Cardiac muscle cell (in vitro differentiated cells and primary cell): ENCODE measurements around the gene OAT. TPM values are rescaled to one million over a fixed set of nuclear protein-coding genes. Genes with fewer than 3 reads are reported as not detected.
A peak's percentile ranks its signal among the peaks of the same experiment; 100 is the strongest.

Experiments used
- DNase-seq, 2 donors: peaks; one replicate each; pipeline versions ENCODE4 v3.0.0 to v3.0.0-alpha.2; 2010 to 2017; ENCODE audit warnings: low read depth in 1 of 2, low spot score in 1 of 2
- H3K27ac ChIP-seq: fragments of 200-600 bp; sonication (generic); 2 replicates; pipeline ENCODE4 v1.5.1; 2016
- H3K27me3 ChIP-seq: fragments of 200-600 bp; sonication (generic); 2 replicates; pipeline ENCODE4 v1.6.0; 2016; ENCODE audit warnings: control low read depth
- H3K36me3 ChIP-seq: fragments of 200-600 bp; sonication (generic); 2 replicates; pipeline ENCODE4 v1.5.1; 2016; ENCODE audit warnings: control low read depth
- H3K4me1 ChIP-seq: fragments of 200-600 bp; sonication (generic); 2 replicates; pipeline ENCODE4 v1.8.1; 2017; ENCODE audit warnings: low read depth, mild to moderate bottlenecking, mixed run types
- H3K4me3 ChIP-seq: fragments of 200-600 bp; sonication (generic); 2 replicates; pipeline ENCODE4 v1.5.1; 2016; ENCODE audit warnings: mild to moderate bottlenecking
- H3K9me3 ChIP-seq: fragments of 200-600 bp; sonication (generic); 2 replicates; pipeline ENCODE4 v1.5.1; 2017; ENCODE audit warnings: low read depth, mild to moderate bottlenecking, control low read depth
- polyA plus RNA-seq: library from polyadenylated mRNA; unstranded; fragments of >200 nt; fragmentation: Nextera tagmentation; extraction: Ambion mirVana; gene quantifications from 2 replicates; pipeline ENCODE4 v1.2.1, GENCODE V29; 2016
- total RNA-seq: library from RNA; depleted of rRNA; stranded (reverse); fragments of >200 nt; gene quantifications from 2 replicates; pipeline ENCODE4 v1.2.3, GENCODE V29; 2016
- TF ChIP-seq, protein P1 (sequence below): IDR thresholded peaks from 2 replicates; pipeline ENCODE4 v1.5.1; 2012; ENCODE audit warnings: low read depth, mild to moderate bottlenecking, low read length

Gene OAT
- total and polyA plus RNA-seq, 2 experiments from 2014 or later: 22.2 to 46.7 TPM

DNA sequence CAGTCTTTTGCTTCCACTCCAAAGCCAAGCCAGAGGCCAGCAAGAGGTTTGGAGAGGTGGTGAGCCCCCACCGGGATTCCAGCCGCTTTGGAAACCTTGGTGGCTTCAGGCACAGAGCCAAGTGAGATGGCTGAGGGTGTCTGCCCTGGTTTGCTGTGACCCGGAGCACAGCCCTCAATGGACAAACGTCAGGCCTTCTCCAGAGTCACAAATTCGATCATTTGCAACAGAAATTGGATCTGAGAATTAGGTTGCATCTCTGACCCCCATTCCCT, 32.0 kb upstream of the OAT start:
- TF ChIP-seq, protein P1, sequence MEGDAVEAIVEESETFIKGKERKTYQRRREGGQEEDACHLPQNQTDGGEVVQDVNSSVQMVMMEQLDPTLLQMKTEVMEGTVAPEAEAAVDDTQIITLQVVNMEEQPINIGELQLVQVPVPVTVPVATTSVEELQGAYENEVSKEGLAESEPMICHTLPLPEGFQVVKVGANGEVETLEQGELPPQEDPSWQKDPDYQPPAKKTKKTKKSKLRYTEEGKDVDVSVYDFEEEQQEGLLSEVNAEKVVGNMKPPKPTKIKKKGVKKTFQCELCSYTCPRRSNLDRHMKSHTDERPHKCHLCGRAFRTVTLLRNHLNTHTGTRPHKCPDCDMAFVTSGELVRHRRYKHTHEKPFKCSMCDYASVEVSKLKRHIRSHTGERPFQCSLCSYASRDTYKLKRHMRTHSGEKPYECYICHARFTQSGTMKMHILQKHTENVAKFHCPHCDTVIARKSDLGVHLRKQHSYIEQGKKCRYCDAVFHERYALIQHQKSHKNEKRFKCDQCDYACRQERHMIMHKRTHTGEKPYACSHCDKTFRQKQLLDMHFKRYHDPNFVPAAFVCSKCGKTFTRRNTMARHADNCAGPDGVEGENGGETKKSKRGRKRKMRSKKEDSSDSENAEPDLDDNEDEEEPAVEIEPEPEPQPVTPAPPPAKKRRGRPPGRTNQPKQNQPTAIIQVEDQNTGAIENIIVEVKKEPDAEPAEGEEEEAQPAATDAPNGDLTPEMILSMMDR: no peak
- Histone ChIP-seq H3K4me1 (peaks cover 8% of the 10 kb centered on the region), H3K27ac (no peak overlapping the region)

GRCh38 chr10:124450012-124450782, 31.5 kb upstream of the OAT start, which contains the start of gene NKX1-2:
Gene NKX1-2, minus strand, starts transcription at chr10:124450035. Its CDS starts 92 bp downstream, at chr10:124449943.
- peak in 1 of 2 donors; percentile 56 for DNase-seq
- Histone ChIP-seq H3K4me3 (peak within 1 kb of the TSS; percentile 29), H3K9me3 (no peaks in the 10 kb centered on the region), H3K36me3 (no peaks in the 10 kb centered on the region), H3K27me3 (peaks cover 96% of the 10 kb centered on the region), H3K27ac (no peak within 1 kb of the TSS), H3K4me1 (peaks cover 8% of the 10 kb centered on the region)
- TF ChIP-seq, protein P1: no peak

More for the DNA sequence above, 32.0 kb upstream of the OAT start:
- no peak overlapping the region for H3K4me3 ChIP-seq
- peaks cover 95% of the 10 kb centered on the region for H3K27me3 ChIP-seq
- H3K36me3 ChIP-seq: no peaks in the 10 kb centered on the region
- no peak for DNase-seq
- H3K9me3 ChIP-seq: no peaks in the 10 kb centered on the region

DNA sequence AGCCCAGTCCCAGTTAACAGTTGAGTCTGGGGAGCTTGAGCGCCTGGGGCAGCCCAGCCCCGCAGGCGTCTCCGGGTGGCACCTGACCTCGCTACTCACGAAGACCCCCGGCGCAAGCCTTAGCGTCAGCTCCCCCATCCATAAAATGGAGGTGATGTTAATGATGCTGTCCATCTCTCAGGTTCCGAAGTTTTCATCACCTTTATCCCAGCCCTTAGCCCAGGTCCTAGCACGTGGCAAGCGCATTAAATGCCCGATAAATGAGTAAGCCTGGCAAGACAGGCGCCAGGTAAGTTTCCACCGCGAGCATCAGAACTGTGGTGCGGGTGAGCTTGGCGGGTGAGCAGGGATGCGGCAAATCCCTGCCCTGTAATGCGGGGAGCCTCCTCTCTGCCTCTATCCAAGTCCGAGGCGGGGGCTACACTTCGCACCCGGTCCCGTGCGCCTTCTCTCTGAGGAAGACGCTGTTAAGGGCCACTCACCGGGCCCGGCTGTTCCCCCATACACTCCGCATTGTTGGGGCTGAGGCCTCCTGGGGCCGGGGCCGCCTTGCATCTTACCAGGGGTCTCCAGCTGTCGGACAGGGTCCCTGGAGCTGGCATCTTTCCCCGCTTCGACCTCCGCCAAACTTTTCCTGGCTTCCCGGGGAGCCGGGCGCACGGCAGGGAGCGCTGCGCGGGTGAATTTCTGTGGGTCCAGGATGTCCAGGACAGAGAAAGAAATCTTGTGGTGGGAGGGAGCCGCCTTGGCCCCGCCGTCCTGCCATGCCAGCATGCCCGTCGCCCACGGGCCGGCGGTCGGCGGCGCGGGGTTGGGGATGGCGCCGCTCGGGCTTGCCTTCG, 30.7 kb upstream of the OAT start:
- H3K36me3 ChIP-seq: no peaks in the 10 kb centered on the region
- no peaks in the 10 kb centered on the region for H3K9me3 ChIP-seq
- peaks cover 96% of the 10 kb centered on the region for H3K27me3 ChIP-seq
- peaks cover 8% of the 10 kb centered on the region for H3K4me1 ChIP-seq
- no peak overlapping the region for H3K27ac ChIP-seq
- TF ChIP-seq, protein P1: no peak
- H3K4me3 ChIP-seq: peak overlapping the region; percentile 29
- DNase-seq: no peak

DNA sequence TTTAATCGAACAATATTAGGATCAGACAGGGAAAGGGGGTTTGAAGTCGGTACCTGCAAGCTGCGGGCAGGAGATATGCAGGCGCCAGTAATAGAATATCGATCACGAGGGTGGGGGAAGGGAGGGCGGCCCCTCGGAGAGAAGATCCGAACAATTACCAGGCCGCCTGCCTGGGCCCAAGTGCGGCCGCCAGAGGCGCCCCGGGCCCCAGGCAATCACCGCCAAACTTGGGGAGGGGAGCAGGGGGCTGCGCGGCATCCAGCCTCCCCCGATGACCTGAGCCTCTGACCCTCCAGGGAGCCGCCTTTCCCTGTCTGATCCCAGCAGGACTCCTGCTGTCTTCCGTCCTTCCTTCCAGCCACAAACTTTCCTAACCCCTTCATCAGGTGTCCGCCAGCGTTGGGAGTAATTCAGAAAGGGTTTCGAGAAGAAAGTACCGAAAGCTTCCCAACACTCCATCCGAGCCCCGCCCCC, 30.0 kb upstream of the OAT start:
- DNase-seq: no peak
- Histone ChIP-seq H3K9me3 (no peaks in the 10 kb centered on the region), H3K36me3 (no peaks in the 10 kb centered on the region), H3K4me1 (peaks cover 8% of the 10 kb centered on the region), H3K4me3 (no peak overlapping the region), H3K27me3 (peaks cover 96% of the 10 kb centered on the region), H3K27ac (no peak overlapping the region)
- TF ChIP-seq, protein P1: peak; percentile 11

DNA sequence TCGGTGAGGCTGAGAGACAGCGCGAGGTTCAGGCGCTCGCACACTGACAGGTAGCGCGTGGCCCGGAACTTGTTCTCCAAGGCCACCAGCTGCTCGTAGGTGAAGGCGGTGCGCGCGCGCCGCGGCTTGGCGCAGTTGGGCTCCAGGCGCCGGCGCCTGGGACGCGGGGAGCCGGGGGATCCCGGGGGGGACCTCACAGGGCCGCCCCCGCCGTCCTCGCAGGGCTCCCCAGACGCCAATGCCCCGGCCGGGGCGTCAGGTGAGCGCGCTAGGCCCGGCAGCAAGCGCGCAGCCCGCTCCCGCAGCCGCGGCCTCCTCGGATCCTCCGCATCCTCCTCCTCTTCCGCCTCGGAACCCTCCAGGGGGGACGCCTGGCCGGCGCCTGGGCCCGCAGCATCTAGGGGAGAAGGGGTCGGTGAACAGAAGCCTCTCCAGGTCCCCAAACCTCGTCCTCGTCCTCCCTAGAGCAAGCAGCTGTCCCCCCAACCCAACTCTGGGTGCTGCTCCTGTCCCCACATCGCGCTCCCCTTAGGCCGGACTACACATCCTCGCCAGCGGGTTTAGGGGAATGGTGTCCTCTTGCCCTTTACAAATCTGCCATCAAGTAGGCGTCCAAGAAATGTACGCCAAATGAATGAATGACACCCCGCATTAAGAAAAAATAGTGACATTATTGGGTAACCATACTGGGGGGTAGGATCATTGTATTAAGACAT, 29.2 kb upstream of the OAT start:
- peak in 1 of 2 donors; percentile 44 for DNase-seq
- Histone ChIP-seq H3K4me3 (peak overlapping the region; percentile 38), H3K27me3 (peaks cover 97% of the 10 kb centered on the region), H3K9me3 (no peaks in the 10 kb centered on the region), H3K4me1 (peaks cover 8% of the 10 kb centered on the region), H3K27ac (no peak overlapping the region), H3K36me3 (no peaks in the 10 kb centered on the region)
- TF ChIP-seq, protein P1: no peak
